Head of caudate nucleus (tissue), 42 donors: ENCODE results near the gene ASPN.
"Not testable (repeated sequence)": the region's sequence is repeated elsewhere in the genome, so short reads cannot be mapped to it uniquely, and the experiment has no call there.

Experiments
- DNase-seq, 42 donors: peaks; one replicate each; pipeline versions ENCODE4 v3.0.0 to v3.0.0-alpha.2; 2020 to 2021; ENCODE audit warnings: mixed read lengths in 7 of 42
- intact Hi-C: fragments of 100-400 bp; cut with DNase I; formaldehyde crosslinking; loops from one replicate; pipeline ENCODE4 v1.15.0; 2022

Gene ASPN

GRCh38 chr9:92426501-92427145, 55.7 kb downstream of the ASPN start:
- no peak for DNase-seq
- intact Hi-C loops, result no loop called here

GRCh38 chr9:92425474-92425873, 56.8 kb downstream of the ASPN start:
- intact Hi-C loops, result no loop called here
- DNase-seq, result no peak

GRCh38 chr9:92424340-92424739, 58.0 kb downstream of the ASPN start, which contains the start of gene OMD:
Gene OMD, minus strand, starts transcription at chr9:92424471. Its CDS starts 6,913 bp downstream, at chr9:92417558.
- intact Hi-C loops, result no loop called here
- no peak for DNase-seq

- DNase-seq, result no peak
- intact Hi-C loops, result no loop called here
These were observed 58.7 kb downstream of the ASPN start for GRCh38 chr9:92423612-92424011.

- DNase-seq, result no peak
- intact Hi-C loops, result no loop called here
These were observed 59.5 kb downstream of the ASPN start for GRCh38 chr9:92422611-92423338.

GRCh38 chr9:92414566-92414965, 67.7 kb downstream of the ASPN start:
- no peak for DNase-seq
- intact Hi-C loops, result no loop called here

- DNase-seq, intact Hi-C loops: not testable (repeated sequence)
These were observed 71.1 kb downstream of the ASPN start for GRCh38 chr9:92411157-92411556.

GRCh38 chr9:92408747-92409478, 73.4 kb downstream of the ASPN start:
- intact Hi-C loops, result no loop called here
- DNase-seq, result no peak

- intact Hi-C loops, result no loop called here
- DNase-seq, result no peak
These were observed 74.5 kb downstream of the ASPN start for GRCh38 chr9:92407818-92408217.

GRCh38 chr9:92406477-92406876, 75.8 kb downstream of the ASPN start:
- DNase-seq, result peak in 30 of 42 donors; percentile 6 to 59 (median 24)
- intact Hi-C loops, result no loop called here
